H9 (cell line): ENCODE measurements around the gene SLIT2. TPM values are rescaled to one million over a fixed set of nuclear protein-coding genes. Genes with fewer than 3 reads are reported as not detected.

Experiments used
- DNase-seq: peaks from one replicate; pipeline ENCODE4 v3.0.0-alpha.2; 2017
- H2AFZ ChIP-seq: one replicate; pipeline ENCODE4 v1.6.1; 2013; ENCODE audit warnings: mild to moderate bottlenecking, low read length, control low read depth, moderate library complexity
- H2AK5ac ChIP-seq: 2 replicates; pipeline ENCODE4 v1.6.1; 2013; ENCODE audit warnings: low read length, control low read depth, mixed read lengths; ENCODE audit not compliant: insufficient read length
- H2BK120ac ChIP-seq: one replicate; pipeline ENCODE4 v1.6.1; 2013; ENCODE audit warnings: low read depth, mild to moderate bottlenecking, low read length, control low read depth, inconsistent platforms; ENCODE audit not compliant: poor library complexity, severe bottlenecking
- H2BK12ac ChIP-seq: 2 replicates; pipeline ENCODE4 v1.6.1; 2013; ENCODE audit warnings: low read length, control low read depth, mixed read lengths, low read depth; ENCODE audit not compliant: insufficient read length
- H2BK15ac ChIP-seq: 2 replicates; pipeline ENCODE4 v1.6.1; 2013; ENCODE audit warnings: low read depth, low read length, control low read depth
- H2BK20ac ChIP-seq: one replicate; pipeline ENCODE4 v1.6.1; 2013; ENCODE audit warnings: low read depth, mild to moderate bottlenecking, low read length, control low read depth, inconsistent platforms; ENCODE audit not compliant: poor library complexity, severe bottlenecking
- H2BK5ac ChIP-seq: 2 replicates; pipeline ENCODE4 v1.6.1; 2013; ENCODE audit warnings: low read length, control low read depth, mixed read lengths; ENCODE audit not compliant: insufficient read length
- H3K14ac ChIP-seq: 2 replicates; pipeline ENCODE4 v1.6.1; 2013; ENCODE audit warnings: low read length, control low read depth; ENCODE audit not compliant: insufficient read depth
- H3K18ac ChIP-seq: 2 replicates; pipeline ENCODE4 v1.6.1; 2013; ENCODE audit warnings: low read depth, mild to moderate bottlenecking, mixed read lengths, low read length, control low read depth; ENCODE audit not compliant: insufficient read length
- H3K23ac ChIP-seq: 2 replicates; pipeline ENCODE4 v1.6.1; 2013; ENCODE audit warnings: low read length, control low read depth, mixed read lengths, low read depth; ENCODE audit not compliant: insufficient read length
- H3K23me2 ChIP-seq: 2 replicates; pipeline ENCODE4 v1.6.1; 2013; ENCODE audit warnings: low read depth, mild to moderate bottlenecking, mixed read lengths, low read length, control low read depth; ENCODE audit not compliant: insufficient read length, poor library complexity, severe bottlenecking
- H3K27ac ChIP-seq: 2 replicates; pipeline ENCODE4 v1.5.1; 2013; ENCODE audit warnings: low read length, control low read depth, mixed read lengths, low read depth; ENCODE audit not compliant: insufficient read length
- H3K27me3 ChIP-seq: 2 replicates; pipeline ENCODE4 v1.6.1; 2013; ENCODE audit warnings: low read length, control low read depth, inconsistent platforms; ENCODE audit not compliant: insufficient read depth
- H3K4ac ChIP-seq: 2 replicates; pipeline ENCODE4 v1.6.1; 2013; ENCODE audit warnings: low read depth, mild to moderate bottlenecking, control low read depth, inconsistent platforms, low read length, moderate library complexity
- H3K4me1 ChIP-seq: 2 replicates; pipeline ENCODE4 v1.6.1; 2013; ENCODE audit warnings: low read length, control low read depth, inconsistent platforms; ENCODE audit not compliant: insufficient read depth
- H3K4me2 ChIP-seq: 2 replicates; pipeline ENCODE4 v1.6.1; 2013; ENCODE audit warnings: low read length, control low read depth, mixed read lengths; ENCODE audit not compliant: insufficient read length, insufficient read depth
- H3K56ac ChIP-seq: 2 replicates; pipeline ENCODE4 v1.6.1; 2013; ENCODE audit warnings: low read depth, mild to moderate bottlenecking, mixed read lengths, low read length, control low read depth; ENCODE audit not compliant: insufficient read length
- H3K79me1 ChIP-seq: 2 replicates; pipeline ENCODE4 v1.6.1; 2013; ENCODE audit warnings: low read depth, mild to moderate bottlenecking, moderate library complexity, low read length, control low read depth, inconsistent platforms; ENCODE audit not compliant: insufficient read depth, poor library complexity, severe bottlenecking
- H3K79me2 ChIP-seq: 2 replicates; pipeline ENCODE4 v1.6.1; 2013; ENCODE audit warnings: low read length, control low read depth, inconsistent platforms; ENCODE audit not compliant: insufficient read depth
- H3K9ac ChIP-seq: 2 replicates; pipeline ENCODE4 v1.6.1; 2013; ENCODE audit warnings: low read length, control low read depth, mixed read lengths; ENCODE audit not compliant: insufficient read length; ENCODE audit errors: extremely low read depth
- H3K9me3 ChIP-seq: one replicate; pipeline ENCODE4 v1.6.1; 2013; ENCODE audit warnings: low read depth, low read length, inconsistent platforms; ENCODE audit not compliant: control insufficient read depth
- H3T11ph ChIP-seq: one replicate; pipeline ENCODE4 v1.6.1; 2013; ENCODE audit warnings: mild to moderate bottlenecking, low read length, control low read depth, inconsistent platforms
- H4K20me1 ChIP-seq: one replicate; pipeline ENCODE4 v1.6.1; 2013; ENCODE audit not compliant: control insufficient read depth, insufficient read length, insufficient read depth
- H4K5ac ChIP-seq: 2 replicates; pipeline ENCODE4 v1.6.1; 2013; ENCODE audit warnings: low read depth, mild to moderate bottlenecking, mixed read lengths, low read length, control low read depth; ENCODE audit not compliant: insufficient read length
- H4K8ac ChIP-seq: replicated peaks from 2 replicates; pipeline ENCODE4 v1.6.1; 2013; ENCODE audit warnings: low read length, control low read depth, mixed read lengths, low read depth; ENCODE audit not compliant: insufficient read length
- H4K91ac ChIP-seq: 2 replicates; pipeline ENCODE4 v1.6.1; 2013; ENCODE audit warnings: low read depth, mild to moderate bottlenecking, moderate library complexity, mixed read lengths, low read length, control low read depth; ENCODE audit not compliant: insufficient read length
- H3K27ac Mint-ChIP-seq, 3 experiments: 2 replicates in 2 of 3; 3 replicates in 1 of 3; pipeline ENCODE4 v1.8.0; 2020 to 2021; ENCODE audit warnings: mixed read lengths in 3 of 3, mild to moderate bottlenecking in 1 of 3, moderate library complexity in 1 of 3
- H3K27me3 Mint-ChIP-seq: 2 replicates; pipeline ENCODE4 v1.8.0; 2021; ENCODE audit warnings: low read depth, mild to moderate bottlenecking, moderate library complexity, mixed read lengths
- H3K36me3 Mint-ChIP-seq, 3 experiments: 2 replicates in 2 of 3; 3 replicates in 1 of 3; pipeline ENCODE4 v1.8.0; 2020 to 2021; ENCODE audit warnings: low read depth in 3 of 3, mixed read lengths in 3 of 3; ENCODE audit not compliant: insufficient read depth in 1 of 3
- H3K4me1 Mint-ChIP-seq, 2 experiments: 2 replicates each; pipeline ENCODE4 v1.8.0; 2020; ENCODE audit warnings: mixed read lengths in 2 of 2
- H3K4me3 Mint-ChIP-seq, 2 experiments: 2 replicates in 1 of 2; 3 replicates in 1 of 2; pipeline ENCODE4 v1.8.0; 2020 to 2021; ENCODE audit warnings: mild to moderate bottlenecking in 2 of 2, mixed read lengths in 2 of 2, moderate library complexity in 1 of 2
- H3K9me3 Mint-ChIP-seq, 2 experiments: 2 replicates in 1 of 2; 3 replicates in 1 of 2; pipeline ENCODE4 v1.8.0; 2020; ENCODE audit warnings: mild to moderate bottlenecking in 2 of 2, mixed read lengths in 2 of 2, moderate library complexity in 1 of 2
- CTCF ChIP-seq: fragments of 200-600 bp; sonication (generic); conservative IDR thresholded peaks from 3 replicates; pipeline ENCODE4 v1.8.0; 2021; ENCODE audit warnings: antibody characterized with exemption, mild to moderate bottlenecking
- total RNA-seq: library from RNA; stranded (reverse); gene quantifications from 2 replicates; pipeline ENCODE4 v1.2.1, GENCODE V29; 2021

Gene SLIT2
- total RNA-seq, 1 experiment from 2014 or later: 1.3 TPM

DNA sequence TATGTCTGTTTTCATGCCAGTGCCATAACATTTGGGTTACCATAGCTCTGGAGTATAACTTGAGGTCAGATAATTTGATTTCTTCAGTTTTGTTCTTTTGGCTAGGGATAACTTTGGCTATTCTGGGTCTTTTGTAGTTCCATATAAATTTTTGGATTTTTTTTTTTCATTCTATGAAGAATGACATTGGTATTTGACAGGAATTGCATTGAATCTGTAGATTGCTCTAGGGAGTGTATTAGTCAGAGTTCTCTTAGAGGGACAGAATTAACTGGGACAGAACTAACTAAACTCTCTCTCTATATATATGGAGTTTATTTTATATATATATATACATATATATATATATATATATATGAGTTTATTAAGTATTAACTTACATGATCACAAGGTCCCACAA, 32.2 kb upstream of the SLIT2 start:
- Histone ChIP-seq H2BK15ac (no peak overlapping the region), H3K9me3 (no peaks in the 10 kb centered on the region), H3K18ac (no peak overlapping the region), H3K14ac (no peak overlapping the region), H2BK5ac (no peak overlapping the region), H4K8ac (no peak overlapping the region), H3K9ac (no peak overlapping the region), H2BK12ac (no peak overlapping the region), H2AFZ (no peak overlapping the region), H3K4me2 (no peak overlapping the region), H3K27ac (no peak overlapping the region), H3K23me2 (no peaks in the 10 kb centered on the region), H3K4ac (no peak overlapping the region), H3K56ac (no peak overlapping the region), H3K27me3 (no peaks in the 10 kb centered on the region), H3T11ph (no peak overlapping the region), H3K23ac (no peak overlapping the region), H4K5ac (no peak overlapping the region), H2BK120ac (no peak overlapping the region), H2AK5ac (no peak overlapping the region), H4K91ac (no peak overlapping the region), H4K20me1 (no peaks in the 10 kb centered on the region), H3K4me1 (no peaks in the 10 kb centered on the region; the same call in 1 of the 2 replicates), H3K79me1 (no peaks in the 10 kb centered on the region), H3K79me2 (no peaks in the 10 kb centered on the region), H2BK20ac (no peak overlapping the region)
- Mint-ChIP-seq H3K4me1 (peaks cover 10% of the 10 kb centered on the region in 2 experiments), H3K4me3 (no peak overlapping the region), H3K27ac (no peak overlapping the region), H3K9me3 (peaks cover 0 to 3% of the 10 kb centered on the region in 2 experiments; a peak in 1 of 5 replicates), H3K36me3 (peaks cover 0 to 15% (median 0%) of the 10 kb centered on the region in 3 experiments; a peak in 2 of 7 replicates), H3K27me3 (no peaks in the 10 kb centered on the region; the same call in 1 of the 2 replicates)
- no peak for DNase-seq
- TF ChIP-seq CTCF: no peak
